HFF-Myc (cell line): Measurements from ENCODE around the gene PRKCA.
A peak's percentile ranks its signal among the peaks of the same experiment; 100 is the strongest.
"Not testable (repeated sequence)": the region's sequence is repeated elsewhere in the genome, so short reads cannot be mapped to it uniquely, and the experiment has no call there.

ENCODE experiments used
- DNase-seq: peaks from one replicate; pipeline ENCODE4 v3.0.0-alpha.2; 2011; ENCODE audit warnings: low read depth; ENCODE audit errors: extremely low read depth
- H3K4me3 ChIP-seq: replicated peaks from 2 replicates; pipeline ENCODE4 v1.5.1; 2011; ENCODE audit warnings: low read depth, mild to moderate bottlenecking, control low read depth, low read length
- CTCF ChIP-seq: IDR thresholded peaks from 2 replicates; pipeline ENCODE4 v1.5.1; 2012; ENCODE audit warnings: mild to moderate bottlenecking, low read depth, low read length, control low read depth; ENCODE audit errors: missing control alignments

The PRKCA gene

GRCh38 chr17:66711881-66712321 lies 409.5 kb downstream of the PRKCA start:
- no peak for DNase-seq
- no peak overlapping the region for H3K4me3 ChIP-seq
- no peak for TF ChIP-seq CTCF

- no peak for TF ChIP-seq CTCF
- H3K4me3 ChIP-seq: no peak overlapping the region
- DNase-seq: no peak
These were observed 410.0 kb downstream of the PRKCA start for GRCh38 chr17:66712453-66712852.

GRCh38 chr17:66713021-66713532 lies 410.7 kb downstream of the PRKCA start:
- not testable (repeated sequence) for H3K4me3 ChIP-seq, DNase-seq

- no peak for DNase-seq
- no peak overlapping the region for H3K4me3 ChIP-seq
- no peak for TF ChIP-seq CTCF
These were observed 411.2 kb downstream of the PRKCA start for GRCh38 chr17:66713533-66714042.

- TF ChIP-seq CTCF: no peak
- no peak overlapping the region for H3K4me3 ChIP-seq
- DNase-seq: no peak
These were observed 411.9 kb downstream of the PRKCA start for GRCh38 chr17:66714046-66715023.

- no peak overlapping the region for H3K4me3 ChIP-seq
- no peak for DNase-seq
- TF ChIP-seq CTCF: no peak
These were observed 412.8 kb downstream of the PRKCA start for GRCh38 chr17:66715076-66715675.

- H3K4me3 ChIP-seq: no peak overlapping the region
- peak; percentile 57 for DNase-seq
- TF ChIP-seq CTCF: peak; percentile 70
These were observed 413.3 kb downstream of the PRKCA start for GRCh38 chr17:66715745-66716156.
